ENCODE results near the gene NR4A2.
"Not testable (repeated sequence)": the region's sequence is repeated elsewhere in the genome, so short reads cannot be mapped to it uniquely, and the experiment has no call there.

- TF ChIP-seq CTCF, POLR2A (IDR thresholded peaks at IDR 0.05): not testable (repeated sequence)
Observed at GRCh38 chr2:156293382-156293781, 39.1 kb downstream of the NR4A2 start.

Data from body of pancreas (tissue), 4 donors.